Adipocyte (in vitro differentiated cells): ENCODE results near the gene CBX4.

Experiments
- DNase-seq: peaks from one replicate; pipeline ENCODE4 v3.0.0-alpha.2; 2015; ENCODE audit warnings: low read depth
- H3K27me3 ChIP-seq: replicated peaks from 2 replicates; pipeline ENCODE4 v1.7.0; 2013; ENCODE audit warnings: mild to moderate bottlenecking, low read length, moderate library complexity; ENCODE audit not compliant: control insufficient read depth, insufficient read depth
- H3K36me3 ChIP-seq: 2 replicates; pipeline ENCODE4 v1.7.0; 2013; ENCODE audit warnings: low read length, mild to moderate bottlenecking, moderate library complexity; ENCODE audit not compliant: control insufficient read depth, insufficient read depth, severe bottlenecking
- H3K4me1 ChIP-seq: 2 replicates; pipeline ENCODE4 v1.7.0; 2013; ENCODE audit warnings: mild to moderate bottlenecking, low read length, moderate library complexity; ENCODE audit not compliant: control insufficient read depth, insufficient read depth
- H3K4me3 ChIP-seq: 2 replicates; pipeline ENCODE4 v1.7.0; 2013; ENCODE audit warnings: mild to moderate bottlenecking, low read length, moderate library complexity
- H3K9ac ChIP-seq: 2 replicates; pipeline ENCODE4 v1.7.0; 2013; ENCODE audit warnings: mild to moderate bottlenecking, low read length, moderate library complexity
- H3K9me3 ChIP-seq: 2 replicates; pipeline ENCODE4 v1.7.0; 2013; ENCODE audit warnings: mild to moderate bottlenecking, low read length, moderate library complexity; ENCODE audit not compliant: control insufficient read depth

Gene CBX4

DNA sequence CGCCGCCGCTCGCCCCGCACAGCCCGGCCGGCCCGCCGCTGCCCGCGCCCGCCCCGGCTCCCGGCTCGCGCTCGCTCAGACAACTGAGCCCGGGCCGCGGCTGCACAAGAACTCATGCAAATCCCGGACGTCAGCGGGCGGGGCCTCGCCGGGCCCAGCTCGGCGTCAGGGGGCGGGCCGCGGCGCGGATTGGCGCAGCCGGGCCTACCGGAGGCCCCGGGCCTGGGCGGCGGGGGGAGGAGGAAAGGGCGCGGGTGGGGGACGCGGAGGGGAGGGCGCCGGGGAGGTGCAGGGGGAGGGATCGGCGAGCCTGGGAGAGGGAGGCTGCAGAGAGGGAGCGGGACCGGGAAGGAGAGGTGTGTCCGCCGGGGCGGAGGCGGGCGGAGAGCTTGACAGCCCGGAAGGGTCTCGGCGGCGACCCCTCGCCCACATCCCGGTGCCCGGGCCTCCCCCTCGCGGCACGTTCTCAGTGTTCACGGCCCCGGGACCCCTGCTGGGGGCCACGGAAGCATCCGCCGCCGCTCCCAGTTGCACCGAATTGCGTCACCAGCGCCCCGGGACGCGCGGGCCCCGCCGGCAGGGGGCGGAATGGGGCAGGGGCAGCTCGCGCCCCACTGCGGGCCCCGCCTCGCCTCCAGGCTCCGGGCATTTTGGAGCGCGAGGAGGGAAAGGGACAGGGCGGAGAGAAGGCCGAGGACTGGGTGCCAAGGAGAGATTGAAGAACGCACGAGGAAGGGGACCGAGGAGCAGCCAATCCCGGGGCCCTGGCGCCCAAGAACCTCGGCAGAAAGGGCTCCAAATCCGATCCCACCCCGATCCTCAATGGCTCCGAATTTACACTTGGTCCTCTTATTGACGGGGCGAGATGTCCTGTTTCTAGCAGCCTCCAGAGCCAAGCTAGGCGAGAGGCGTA, at the start of gene CBX4:
Gene CBX4 (minus strand): TSS at position 85 of the 913 bp plus-strand sequence. CDS start 189 bp downstream, outside the sequence.
- peaks cover 7% of the 10 kb centered on the region for H3K36me3 ChIP-seq
- peaks cover 20% of the 10 kb centered on the region for H3K27me3 ChIP-seq
- H3K9ac ChIP-seq: peak within 1 kb of the TSS; percentile 92
- peak within 1 kb of the TSS; percentile 97 for H3K4me3 ChIP-seq
- peaks cover 29% of the 10 kb centered on the region for H3K4me1 ChIP-seq
- peak; percentile 98 for DNase-seq
- no peaks in the 10 kb centered on the region for H3K9me3 ChIP-seq

DNA sequence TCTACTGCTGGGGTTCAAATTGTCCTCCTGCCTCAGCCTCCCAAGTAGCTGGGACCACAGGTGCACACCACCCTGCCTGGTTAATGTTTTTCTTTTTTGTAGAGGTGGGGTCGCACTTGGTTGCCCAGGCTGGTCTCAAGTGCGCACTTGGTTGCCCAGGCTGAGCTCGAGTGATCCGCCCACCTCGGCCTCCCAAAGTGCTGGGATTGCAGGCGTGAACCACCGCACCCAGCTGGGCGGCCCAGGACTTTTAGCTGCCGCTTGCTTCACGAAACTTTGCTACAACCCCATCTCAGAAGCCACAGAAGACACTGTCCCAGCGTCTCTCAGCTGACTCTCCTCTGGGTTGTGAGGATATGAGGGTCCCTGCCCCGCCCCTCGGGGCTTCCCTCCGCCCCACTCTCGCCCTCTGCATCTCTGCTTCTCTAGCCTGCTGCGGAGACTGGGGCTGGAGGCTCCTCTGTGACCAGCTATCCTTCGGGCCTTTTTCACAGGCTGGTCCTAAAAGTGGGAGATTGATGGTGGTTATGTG, 48.8 kb upstream of the CBX4 start:
- peaks cover 61% of the 10 kb centered on the region for H3K27me3 ChIP-seq
- H3K9me3 ChIP-seq: no peaks in the 10 kb centered on the region
- no peak overlapping the region for H3K9ac ChIP-seq

DNA sequence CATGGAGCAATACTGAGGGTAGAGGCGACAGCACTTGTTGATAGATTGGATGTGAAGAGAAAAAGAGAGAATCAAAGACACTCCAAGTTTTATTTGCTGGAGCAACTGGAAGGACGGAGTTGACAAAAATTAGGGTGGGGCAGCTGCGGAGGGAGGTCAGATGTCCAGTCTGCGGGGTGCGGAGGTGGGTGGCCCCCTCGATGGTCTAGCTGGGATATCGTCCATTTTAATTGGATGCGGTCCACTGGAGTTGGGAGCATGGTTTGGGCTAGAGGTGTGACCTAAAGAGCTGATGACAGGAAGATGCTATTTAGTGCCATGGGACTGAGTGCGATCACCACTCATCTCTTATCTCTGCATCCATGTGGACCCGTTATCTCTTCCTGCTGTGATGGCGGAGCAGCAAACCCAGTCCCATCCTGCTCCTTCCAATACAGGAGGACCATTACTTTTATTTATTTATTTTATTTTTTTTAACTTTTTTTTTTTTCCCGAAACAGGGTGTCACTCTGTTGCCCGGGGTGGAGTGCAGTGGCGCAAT, 48.3 kb upstream of the CBX4 start:
- no peak overlapping the region for H3K9ac ChIP-seq
- peaks cover 59% of the 10 kb centered on the region for H3K27me3 ChIP-seq
- DNase-seq: no peak
- no peaks in the 10 kb centered on the region for H3K4me1 ChIP-seq
- H3K4me3 ChIP-seq: no peak overlapping the region
- H3K36me3 ChIP-seq: no peaks in the 10 kb centered on the region
- H3K9me3 ChIP-seq: no peaks in the 10 kb centered on the region

More for the DNA sequence above, 48.8 kb upstream of the CBX4 start:
- Histone ChIP-seq H3K36me3 (no peaks in the 10 kb centered on the region), H3K4me3 (no peak overlapping the region), H3K4me1 (no peaks in the 10 kb centered on the region)
- DNase-seq: no peak

DNA sequence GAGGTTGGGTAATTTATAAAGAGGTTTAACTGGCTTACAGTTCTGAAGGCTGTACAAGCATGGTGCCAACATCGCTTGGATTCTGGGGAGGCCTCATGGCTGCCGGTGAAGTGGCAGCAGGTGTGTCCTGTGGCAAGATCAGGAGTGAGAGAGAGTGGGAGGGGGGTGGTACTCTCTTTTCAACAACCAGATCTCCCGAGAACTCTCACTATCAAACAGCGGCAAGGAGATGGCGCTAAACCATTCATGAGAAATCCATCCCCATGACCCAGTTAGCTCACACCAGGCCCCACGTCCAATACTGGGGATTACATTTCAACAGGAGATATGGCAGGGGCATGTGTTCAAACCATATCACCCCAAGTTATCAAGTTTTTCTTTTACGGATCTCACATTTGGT, 44.0 kb upstream of the CBX4 start:
- no peak overlapping the region for H3K9ac ChIP-seq
- no peak for DNase-seq
- H3K4me1 ChIP-seq: no peaks in the 10 kb centered on the region
- H3K27me3 ChIP-seq: peaks cover 27% of the 10 kb centered on the region
- H3K36me3 ChIP-seq: no peaks in the 10 kb centered on the region
- no peak overlapping the region for H3K4me3 ChIP-seq
- H3K9me3 ChIP-seq: no peaks in the 10 kb centered on the region

DNA sequence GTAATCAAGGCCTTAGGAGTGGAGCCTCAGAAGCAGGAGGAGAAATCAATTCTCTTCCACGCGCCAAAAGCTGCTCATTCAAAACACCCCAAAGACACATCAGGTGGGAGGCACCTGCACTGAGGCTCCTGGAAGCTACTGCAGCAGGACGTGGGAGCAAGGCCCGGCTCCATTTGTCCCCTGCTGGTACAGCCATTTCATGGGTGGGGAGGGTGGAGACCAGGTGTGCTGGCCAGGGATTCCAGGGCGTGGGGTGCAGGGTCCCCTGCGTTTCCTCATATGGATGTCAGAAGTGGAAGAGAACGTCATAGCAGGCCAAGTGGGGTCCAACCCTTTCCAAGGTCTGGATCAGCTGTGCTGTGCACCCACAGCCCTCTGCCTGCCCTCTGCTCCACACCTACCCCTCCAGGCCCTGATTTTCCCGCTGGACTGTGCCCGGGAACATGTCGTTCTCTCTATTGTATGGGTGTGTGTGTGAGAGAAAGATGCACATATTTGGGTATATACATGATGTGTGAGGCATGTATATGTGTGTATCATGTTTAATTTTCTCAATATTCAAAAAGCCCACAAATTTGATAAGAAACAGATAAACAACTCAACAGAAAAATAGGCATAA, 39.2 kb upstream of the CBX4 start:
- no peak overlapping the region for H3K4me3 ChIP-seq
- no peak for DNase-seq
- no peaks in the 10 kb centered on the region for H3K4me1 ChIP-seq
- H3K9ac ChIP-seq: no peak overlapping the region
- peaks cover 26% of the 10 kb centered on the region for H3K27me3 ChIP-seq
- peaks cover 4% of the 10 kb centered on the region for H3K9me3 ChIP-seq
- H3K36me3 ChIP-seq: no peaks in the 10 kb centered on the region

DNA sequence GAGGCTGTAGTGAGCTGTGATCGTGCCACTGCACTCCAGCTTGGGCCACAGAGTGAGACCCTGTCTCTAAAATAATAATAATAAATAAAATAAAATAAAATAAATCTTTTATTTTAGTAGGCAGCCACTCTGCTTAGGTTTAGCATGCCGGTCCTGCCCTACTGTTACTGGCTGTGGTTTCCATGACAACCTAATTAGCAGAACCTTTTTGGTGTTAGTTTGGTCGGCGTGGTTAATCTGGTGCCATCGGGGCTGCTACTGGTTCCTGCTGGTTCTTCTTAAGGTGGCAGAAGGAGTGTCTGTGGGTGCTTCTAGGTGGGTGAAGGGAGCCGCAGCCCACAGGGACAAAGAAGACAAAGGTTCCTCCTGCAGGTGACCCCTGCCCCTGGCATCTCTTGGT, 37.8 kb upstream of the CBX4 start:
- peaks cover 26% of the 10 kb centered on the region for H3K27me3 ChIP-seq
- no peak overlapping the region for H3K9ac ChIP-seq
- H3K9me3 ChIP-seq: peaks cover 4% of the 10 kb centered on the region
- no peak for DNase-seq
- H3K4me3 ChIP-seq: no peak overlapping the region
- no peaks in the 10 kb centered on the region for H3K4me1 ChIP-seq
- no peaks in the 10 kb centered on the region for H3K36me3 ChIP-seq

DNA sequence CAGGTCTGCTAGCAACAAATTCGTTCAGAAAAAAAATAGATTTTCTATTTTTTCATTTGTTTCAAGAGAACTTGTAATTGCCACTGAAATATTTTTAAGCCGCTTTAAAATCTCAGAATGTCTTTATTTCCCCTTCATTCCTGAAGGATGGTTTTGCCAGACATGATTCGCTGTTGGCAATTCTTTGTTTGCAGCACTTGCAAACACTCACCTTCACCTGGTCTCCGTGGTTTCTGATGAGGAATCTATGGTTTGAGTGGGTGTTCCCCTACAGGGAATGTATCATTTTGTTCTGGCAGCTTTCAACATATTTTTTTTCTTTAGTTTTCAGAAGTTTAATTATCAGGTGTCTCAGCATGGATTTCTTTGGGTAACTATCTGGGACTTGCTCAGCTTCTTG, 36.3 kb upstream of the CBX4 start:
- Histone ChIP-seq H3K9me3 (peaks cover 4% of the 10 kb centered on the region), H3K9ac (no peak overlapping the region), H3K4me1 (no peaks in the 10 kb centered on the region), H3K36me3 (no peaks in the 10 kb centered on the region), H3K27me3 (peaks cover 31% of the 10 kb centered on the region), H3K4me3 (no peak overlapping the region)
- no peak for DNase-seq

DNA sequence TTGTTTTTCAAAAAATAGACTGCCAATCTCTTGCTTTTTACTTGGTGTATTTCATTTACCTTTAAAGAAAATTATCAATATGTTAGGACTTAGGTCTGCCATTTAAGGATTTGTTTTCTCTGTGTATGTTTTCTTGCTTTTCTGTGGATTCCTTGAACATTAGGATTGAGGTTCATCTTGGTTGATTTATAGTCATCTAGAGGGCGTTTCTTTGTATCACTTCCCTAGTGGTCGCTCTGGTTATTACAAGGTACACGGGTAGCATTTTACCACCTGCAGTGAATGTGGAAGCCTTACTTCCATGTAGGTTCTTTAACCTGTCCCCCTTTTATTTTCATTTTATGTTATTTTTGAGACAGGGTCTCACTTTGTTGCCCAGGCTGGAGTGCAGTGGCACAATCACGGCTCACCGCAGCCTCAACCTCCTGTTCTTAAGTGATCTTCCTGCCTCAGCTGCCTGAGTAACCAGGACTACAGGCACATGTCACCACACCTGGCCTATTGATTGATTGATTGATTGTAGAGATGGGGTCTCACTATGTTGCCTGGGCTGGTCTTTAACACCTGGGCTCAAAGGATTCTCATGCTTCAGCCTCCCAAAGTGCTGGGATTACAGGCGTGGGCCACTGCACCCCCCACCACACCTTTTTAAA, 35.2 kb upstream of the CBX4 start:
- Histone ChIP-seq H3K27me3 (peaks cover 39% of the 10 kb centered on the region), H3K9me3 (peaks cover 4% of the 10 kb centered on the region), H3K4me3 (no peak overlapping the region), H3K4me1 (no peaks in the 10 kb centered on the region), H3K36me3 (no peaks in the 10 kb centered on the region), H3K9ac (no peak overlapping the region)
- peak; percentile 32 for DNase-seq

DNA sequence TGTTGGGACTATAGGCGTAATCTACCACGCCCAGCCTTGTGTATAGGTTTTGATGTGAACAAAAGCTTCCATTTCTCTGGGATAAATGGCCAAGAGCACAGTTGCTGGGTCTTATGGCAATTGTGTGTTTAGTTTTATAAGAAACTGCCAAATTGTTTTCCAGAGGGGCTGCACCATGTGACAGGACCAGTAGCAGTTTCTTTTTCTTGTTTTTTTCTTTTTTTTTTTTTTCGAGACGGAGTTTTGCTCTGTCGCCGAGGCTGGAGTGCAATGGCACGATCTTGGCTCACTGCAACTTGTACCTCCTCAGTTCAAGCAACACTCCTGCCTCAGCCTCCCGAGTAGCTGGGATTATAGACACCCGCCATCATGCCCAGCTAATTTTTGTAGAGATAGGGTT, 34.3 kb upstream of the CBX4 start:
- Histone ChIP-seq H3K27me3 (peaks cover 44% of the 10 kb centered on the region), H3K36me3 (no peaks in the 10 kb centered on the region), H3K4me1 (no peaks in the 10 kb centered on the region), H3K9ac (no peak overlapping the region), H3K4me3 (no peak overlapping the region), H3K9me3 (peaks cover 4% of the 10 kb centered on the region)
- DNase-seq: no peak

DNA sequence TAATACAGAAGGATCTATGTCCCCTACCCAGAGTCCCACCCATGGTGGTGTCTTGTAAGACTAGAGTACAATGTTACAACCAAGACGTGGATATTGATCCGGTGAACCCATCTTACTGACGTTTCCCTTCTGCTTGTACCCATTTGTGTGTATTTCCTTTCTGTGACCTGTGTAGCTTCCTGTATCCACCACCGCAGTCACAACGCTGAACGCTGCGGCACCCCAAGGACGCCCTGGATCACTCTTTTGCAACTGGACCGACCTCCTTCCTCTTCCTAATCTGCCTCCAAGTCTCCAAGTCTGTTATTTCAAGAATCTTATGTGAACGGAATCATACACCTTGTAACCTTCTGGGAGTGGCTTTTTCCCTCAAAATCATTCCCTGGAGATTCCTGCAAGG, 33.5 kb upstream of the CBX4 start:
- no peak for DNase-seq
- Histone ChIP-seq H3K9me3 (peaks cover 4% of the 10 kb centered on the region), H3K9ac (no peak overlapping the region), H3K36me3 (no peaks in the 10 kb centered on the region), H3K4me3 (no peak overlapping the region), H3K27me3 (peaks cover 37% of the 10 kb centered on the region), H3K4me1 (no peaks in the 10 kb centered on the region)

DNA sequence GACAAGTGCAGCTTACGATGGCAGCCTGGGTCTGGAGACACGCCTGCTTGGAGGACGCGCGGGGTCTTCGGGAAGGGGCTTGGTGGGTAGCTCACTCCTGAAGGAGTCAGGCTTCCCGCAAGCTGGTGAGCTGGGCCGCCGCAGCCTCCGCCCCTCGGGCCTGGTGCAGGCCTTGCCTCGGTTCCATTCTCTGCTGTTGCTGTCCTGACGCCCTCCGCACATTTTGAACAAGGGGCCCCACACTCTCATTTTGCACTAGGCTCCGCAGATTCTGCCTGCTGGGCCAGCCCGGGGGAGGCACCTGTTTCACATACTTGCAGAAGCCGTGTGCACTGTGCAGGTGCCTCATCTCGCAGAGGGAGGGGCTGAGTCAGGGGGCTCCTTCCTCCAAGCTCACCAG, 31.9 kb upstream of the CBX4 start:
- Histone ChIP-seq H3K36me3 (no peaks in the 10 kb centered on the region), H3K4me1 (no peaks in the 10 kb centered on the region), H3K9me3 (peaks cover 1% of the 10 kb centered on the region), H3K27me3 (peaks cover 33% of the 10 kb centered on the region), H3K9ac (no peak overlapping the region), H3K4me3 (no peak overlapping the region)
- no peak for DNase-seq
